A549 (cell line): Measurements from ENCODE around the gene JHY. TPM values are rescaled to one million over a fixed set of nuclear protein-coding genes. Genes with fewer than 3 reads are reported as not detected.

Experiments used
- ATAC-seq, 2 experiments: fragments of 200-7000 bp in 1 of 2; fragments of >200 bp in 1 of 2; cut with Nextera tagmentation in 1 of 2; cut with Tn5 transposase in 1 of 2; 3 replicates each; pipeline versions ENCODE4 v1.8.0 to v1.9.1; 2018 to 2020; ENCODE audit warnings: mild to moderate bottlenecking in 1 of 2, moderate library complexity in 1 of 2
- CTCF ChIA-PET: fragments of 300-600 bp; sonication (Branson Sonifier 250); formaldehyde crosslinking; extraction: SDS; loops from one replicate; lab custom pipeline; 2021; ENCODE audit warnings: antibody characterized with exemption, inconsistent platforms; lab: Yijun Ruan, JAX
- POLR2A ChIA-PET: fragments of 350-600 bp; formaldehyde crosslinking; extraction: SDS; loops from one replicate; lab custom pipeline; 2021; ENCODE audit warnings: antibody characterized with exemption, inconsistent platforms; lab: Yijun Ruan, JAX
- DNase-seq, 2 experiments: peaks; one replicate each; pipeline versions ENCODE4 v3.0.0 to v3.0.0-alpha.2; 2011 to 2016; ENCODE audit warnings: low read depth in 1 of 2, low spot score in 1 of 2
- FAIRE-seq: peaks from 2 replicates; lab custom pipeline; 2011; peaks lifted over from hg19 to GRCh38; lab: Jason Lieb, UNC
- H3K27ac ChIP-seq, 2 experiments: fragments of >200 bp; sonication (Bioruptor Twin); formaldehyde crosslinking; 3 replicates each; pipeline ENCODE4 v1.5.1; 2016 to 2017
- H3K4me1 ChIP-seq: fragments of >200 bp; sonication (Bioruptor Twin); formaldehyde crosslinking; 3 replicates; pipeline ENCODE4 v1.6.1; 2016
- H3K4me2 ChIP-seq: fragments of >200 bp; sonication (Bioruptor Twin); formaldehyde crosslinking; 3 replicates; pipeline ENCODE4 v1.6.1; 2016
- H3K4me3 ChIP-seq: fragments of >200 bp; sonication (Bioruptor Twin); formaldehyde crosslinking; 3 replicates; pipeline ENCODE4 v1.5.1; 2016
- H3K9me3 ChIP-seq: fragments of >200 bp; sonication (Bioruptor Twin); formaldehyde crosslinking; 3 replicates; pipeline ENCODE4 v1.6.1; 2016
- BCL3 ChIP-seq: fragments of >200 bp; sonication (Bioruptor Twin); formaldehyde crosslinking; IDR thresholded peaks from 3 replicates; pipeline ENCODE4 v1.6.1; 2016
- CBX8 ChIP-seq: fragments of 200-600 bp; sonication (generic); IDR thresholded peaks from 2 replicates; pipeline ENCODE4 v1.6.1; 2016
- EHMT2 ChIP-seq: fragments of 200-600 bp; sonication (generic); IDR thresholded peaks from 2 replicates; pipeline ENCODE4 v1.6.1; 2016; ENCODE audit warnings: antibody characterized with exemption, low read depth, mild to moderate bottlenecking, moderate library complexity
- ELK1 ChIP-seq: fragments of 150-350 bp; IDR thresholded peaks from 2 replicates; pipeline ENCODE4 v1.6.1; 2014; ENCODE audit warnings: low read depth, mild to moderate bottlenecking, low read length
- EP300 ChIP-seq, 2 experiments: fragments of >200 bp; sonication (Bioruptor Twin); formaldehyde crosslinking; IDR thresholded peaks; 2 replicates in 1 of 2; 3 replicates in 1 of 2; pipeline ENCODE4 v1.6.1; 2016 to 2017
- FOSL2 ChIP-seq, 2 experiments: fragments of 450-650 bp in 1 of 2; fragments of >200 bp in 1 of 2; sonication (Bioruptor Twin) in 1 of 2; formaldehyde crosslinking; IDR thresholded peaks; 2 replicates each; pipeline versions ENCODE4 v1.5.0 to v1.6.1; 2016 to 2020; ENCODE audit warnings: mild to moderate bottlenecking in 1 of 2, moderate library complexity in 1 of 2
- GATA3 ChIP-seq: IDR thresholded peaks from 2 replicates; pipeline ENCODE4 v1.6.1; 2012; ENCODE audit warnings: borderline replicate concordance
- HOXB13 ChIP-seq: fragments of 250-450 bp; sonication (Bioruptor Pico); IDR thresholded peaks from 2 replicates; pipeline ENCODE4 v1.5.0; 2020; ENCODE audit warnings: low read depth, mild to moderate bottlenecking, moderate library complexity
- JUN ChIP-seq, 2 experiments: fragments of >200 bp; sonication (Bioruptor Twin); formaldehyde crosslinking; IDR thresholded peaks; 2 replicates in 1 of 2; 3 replicates in 1 of 2; pipeline ENCODE4 v1.6.1; 2016 to 2017
- JUNB ChIP-seq: fragments of >200 bp; sonication (Bioruptor Twin); formaldehyde crosslinking; IDR thresholded peaks from 2 replicates; pipeline ENCODE4 v1.6.1; 2016
- MAFK ChIP-seq: fragments of 450-650 bp; IDR thresholded peaks from 2 replicates; pipeline ENCODE4 v1.6.1; 2014; ENCODE audit not compliant: partially characterized antibody
- MAX ChIP-seq: IDR thresholded peaks from 2 replicates; pipeline ENCODE4 v1.6.1; 2012
- MAZ ChIP-seq: fragments of 150-350 bp; IDR thresholded peaks from 2 replicates; pipeline ENCODE4 v1.6.1; 2014; ENCODE audit warnings: antibody characterized with exemption, low read depth, low read length, borderline replicate concordance
- NPAS2 ChIP-seq: fragments of 250-450 bp; sonication (Bioruptor Pico); IDR thresholded peaks from 2 replicates; pipeline ENCODE4 v1.8.0; 2022; ENCODE audit warnings: mild to moderate bottlenecking, moderate library complexity, borderline replicate concordance
- NR3C1 ChIP-seq: fragments of >200 bp; sonication (Bioruptor Twin); formaldehyde crosslinking; IDR thresholded peaks from 3 replicates; pipeline ENCODE4 v1.6.1; 2017
- PBX3 ChIP-seq: IDR thresholded peaks from 2 replicates; pipeline ENCODE4 v1.6.1; 2012
- RARB ChIP-seq: fragments of 250-450 bp; sonication (Bioruptor Pico); IDR thresholded peaks from 2 replicates; pipeline ENCODE4 v1.8.0; 2021; ENCODE audit warnings: mild to moderate bottlenecking, moderate library complexity
- SMC3 ChIP-seq: fragments of >200 bp; sonication (Bioruptor Twin); formaldehyde crosslinking; IDR thresholded peaks from 3 replicates; pipeline ENCODE4 v1.6.1; 2018; ENCODE audit warnings: inconsistent platforms
- TP53 ChIP-seq: fragments of 250-450 bp; sonication (Bioruptor Pico); IDR thresholded peaks from 2 replicates; pipeline ENCODE4 v1.5.0; 2021; ENCODE audit warnings: mild to moderate bottlenecking, moderate library complexity
- USF2 ChIP-seq: fragments of 450-650 bp; IDR thresholded peaks from 2 replicates; pipeline ENCODE4 v1.6.1; 2014; ENCODE audit warnings: antibody characterized with exemption
- ZC3H11A ChIP-seq: fragments of 450-650 bp; IDR thresholded peaks from 2 replicates; pipeline ENCODE4 v1.6.1; 2014; ENCODE audit warnings: antibody characterized with exemption, mild to moderate bottlenecking
- ZFP36 ChIP-seq: fragments of 450-650 bp; IDR thresholded peaks from 2 replicates; pipeline ENCODE4 v1.6.1; 2014; ENCODE audit warnings: borderline replicate concordance; ENCODE audit not compliant: partially characterized antibody
- ZSCAN20 ChIP-seq: fragments of 250-450 bp; sonication (Bioruptor Pico); IDR thresholded peaks from 2 replicates; pipeline ENCODE4 v1.8.0; 2022; ENCODE audit warnings: mild to moderate bottlenecking, moderate library complexity
- WGBS: methylation state at CpG from one replicate; pipeline ENCODE4 v1.1.6; 2017; ENCODE audit errors: missing lambda C conversion rate; 5-methylcytosine and 5-hydroxymethylcytosine counted together
- polyA plus RNA-seq, 4 experiments: library from polyadenylated mRNA; depleted of rRNA in 3 of 4; stranded (reverse); fragments of >200 nt; fragmentation: RNase III in 1 of 4; extraction: RNeasy Plus Mini Kit Qiagen cat#74134 plus additional on column Dnase treatment in 1 of 4; gene quantifications; 2 replicates in 3 of 4; 3 replicates in 1 of 4; pipeline ENCODE4 v1.2.3, GENCODE V29; 2011 to 2017

The JHY gene
- polyA plus RNA-seq, 2 of the 4 experiments (the other 2 are of a cell fraction): 3.4 to 6.9 TPM

- TF ChIP-seq MAZ (no peak), MAX (no peak), RARB (CRISPR knock-in tag) (no peak), JUNB (no peak), USF2 (no peak), CBX8 (no peak), ZFP36 (no peak), ZSCAN20 (CRISPR knock-in tag) (no peak), MAFK (no peak), SMC3 (no peak), NR3C1 (no peak)
These were observed 16.2 kb downstream of the JHY start (continued) for GRCh38 chr11:122898799-122899198.

- CTCF ChIA-PET: no interaction called here
- H3K4me2 ChIP-seq: no peak overlapping the region
- no peak overlapping the region for H3K27ac ChIP-seq
- no peaks in the 10 kb centered on the region for H3K9me3 ChIP-seq
- whole genome bisulfite sequencing: 82% methylated on average over 9 of the region's 9 CpGs
- peaks cover 7% of the 10 kb centered on the region; the same call in 1 of the 3 replicates for H3K4me1 ChIP-seq
- FAIRE-seq (no peak), ATAC-seq (no peak), DNase-seq (no peak)
- TF ChIP-seq ZC3H11A (no peak), PBX3 (no peak), GATA3 (no peak), FOSL2 (IDR thresholded peaks at IDR 0.05) (no peak), FOSL2 (CRISPR knock-in tag; IDR thresholded peaks at IDR 0.05) (no peak), NR3C1 (no peak), USF2 (no peak), ELK1 (no peak), EHMT2 (no peak), HOXB13 (CRISPR knock-in tag) (no peak), EP300 (IDR thresholded peaks at IDR 0.05) (no peak), BCL3 (no peak), TP53 (CRISPR knock-in tag) (no peak), NPAS2 (no peak), RARB (CRISPR knock-in tag) (no peak), JUN (IDR thresholded peaks at IDR 0.05) (no peak)
- H3K4me3 ChIP-seq: no peak overlapping the region
- POLR2A ChIA-PET: interaction anchor here (0.6 kb wide), 1 partner anchor 37 kb away, joined by 3 read pairs; no protein-coding TSS in a partner anchor
These were observed 18.1 kb downstream of the JHY start for GRCh38 chr11:122900587-122901202.
